GM23248 (cell line): ENCODE measurements around the gene PDE6B. TPM values are rescaled to one million over a fixed set of nuclear protein-coding genes. Genes with fewer than 3 reads are reported as not detected.
"Not testable (repeated sequence)": the region's sequence is repeated elsewhere in the genome, so short reads cannot be mapped to it uniquely, and the experiment has no call there.

Source experiments
- DNase-seq: peaks from one replicate; pipeline ENCODE4 v3.0.0-alpha.2; 2015
- H2AFZ ChIP-seq: fragments of 200-600 bp; sonication (generic); 2 replicates; pipeline ENCODE4 v1.6.1; 2016; ENCODE audit warnings: antibody characterized with exemption
- H3F3A ChIP-seq: fragments of 200-600 bp; sonication (generic); 2 replicates; pipeline ENCODE4 v1.6.1; 2016; ENCODE audit warnings: mild to moderate bottlenecking, antibody characterized with exemption, mixed run types; ENCODE audit not compliant: insufficient read depth
- H3K27ac ChIP-seq: fragments of 200-600 bp; sonication (generic); 2 replicates; pipeline ENCODE4 v1.5.1; 2016; ENCODE audit warnings: mild to moderate bottlenecking
- H3K27me3 ChIP-seq: fragments of 200-600 bp; sonication (generic); replicated peaks from 2 replicates; pipeline ENCODE4 v1.6.1; 2016; ENCODE audit warnings: mild to moderate bottlenecking; ENCODE audit not compliant: insufficient read depth
- H3K36me3 ChIP-seq: fragments of 200-600 bp; sonication (generic); 2 replicates; pipeline ENCODE4 v1.6.1; 2016; ENCODE audit warnings: low read depth, mild to moderate bottlenecking
- H3K4me1 ChIP-seq: fragments of 200-600 bp; sonication (generic); 2 replicates; pipeline ENCODE4 v1.6.1; 2016; ENCODE audit warnings: mild to moderate bottlenecking; ENCODE audit not compliant: insufficient read depth
- H3K4me2 ChIP-seq: fragments of 200-600 bp; sonication (generic); one replicate; pipeline ENCODE4 v1.6.1; 2016; ENCODE audit warnings: mild to moderate bottlenecking; ENCODE audit not compliant: unreplicated experiment
- H3K4me3 ChIP-seq: fragments of 200-600 bp; sonication (generic); 2 replicates; pipeline ENCODE4 v1.5.1; 2016; ENCODE audit warnings: mild to moderate bottlenecking
- H3K79me2 ChIP-seq: fragments of 200-600 bp; sonication (generic); 2 replicates; pipeline ENCODE4 v1.6.1; 2016; ENCODE audit warnings: mild to moderate bottlenecking; ENCODE audit not compliant: insufficient read depth
- H3K9ac ChIP-seq: fragments of 200-600 bp; sonication (generic); 2 replicates; pipeline ENCODE4 v1.6.1; 2016; ENCODE audit warnings: mild to moderate bottlenecking
- H3K9me2 ChIP-seq: fragments of 200-600 bp; sonication (generic); 2 replicates; pipeline ENCODE4 v1.6.1; 2016; ENCODE audit warnings: mixed run types, mild to moderate bottlenecking, moderate library complexity; ENCODE audit not compliant: insufficient read depth
- H3K9me3 ChIP-seq: fragments of 200-600 bp; sonication (generic); one replicate; pipeline ENCODE4 v1.6.1; 2017; ENCODE audit warnings: low read depth
- H4K20me1 ChIP-seq: fragments of 200-600 bp; sonication (generic); 2 replicates; pipeline ENCODE4 v1.6.0; 2016; ENCODE audit not compliant: insufficient read depth
- EZH2 ChIP-seq: fragments of 200-600 bp; sonication (generic); IDR thresholded peaks from 2 replicates; pipeline ENCODE4 v1.6.1; 2018; ENCODE audit warnings: antibody characterized with exemption, mild to moderate bottlenecking; ENCODE audit not compliant: insufficient read depth, poor library complexity, severe bottlenecking
- EZH2phosphoT487 ChIP-seq: fragments of 200-600 bp; sonication (generic); IDR thresholded peaks from 2 replicates; pipeline ENCODE4 v1.6.1; 2018; ENCODE audit warnings: antibody characterized with exemption, moderate library complexity, mild to moderate bottlenecking, low read depth; ENCODE audit not compliant: insufficient read depth
- WGBS, 2 experiments: methylation state at CpG; one replicate each; pipeline ENCODE4 v1.1.6; 2015 to 2017; ENCODE audit warnings: low lambda C conversion rate in 2 of 2, low coverage in 1 of 2; ENCODE audit errors: missing lambda C conversion rate in 2 of 2; 5-methylcytosine and 5-hydroxymethylcytosine counted together
- in situ Hi-C: fragments of 300-500 bp; cut with MboI; formaldehyde crosslinking; loops from 2 replicates; pipeline ENCODE4 v1.15.0; 2020
- polyA plus RNA-seq: library from polyadenylated mRNA; unstranded; fragments of >200 nt; fragmentation: Nextera tagmentation; extraction: Ambion mirVana; gene quantifications from 2 replicates; pipeline ENCODE4 v1.2.1, GENCODE V29; 2016
- total RNA-seq: library from RNA; depleted of rRNA; stranded (reverse); fragments of >200 nt; shearing (Covaris generic); gene quantifications from 2 replicates; pipeline ENCODE4 v1.2.3, GENCODE V29; 2014

PDE6B gene
- total and polyA plus RNA-seq, 2 experiments from 2014 or later, result 0.11 TPM; not detected in 1

DNA sequence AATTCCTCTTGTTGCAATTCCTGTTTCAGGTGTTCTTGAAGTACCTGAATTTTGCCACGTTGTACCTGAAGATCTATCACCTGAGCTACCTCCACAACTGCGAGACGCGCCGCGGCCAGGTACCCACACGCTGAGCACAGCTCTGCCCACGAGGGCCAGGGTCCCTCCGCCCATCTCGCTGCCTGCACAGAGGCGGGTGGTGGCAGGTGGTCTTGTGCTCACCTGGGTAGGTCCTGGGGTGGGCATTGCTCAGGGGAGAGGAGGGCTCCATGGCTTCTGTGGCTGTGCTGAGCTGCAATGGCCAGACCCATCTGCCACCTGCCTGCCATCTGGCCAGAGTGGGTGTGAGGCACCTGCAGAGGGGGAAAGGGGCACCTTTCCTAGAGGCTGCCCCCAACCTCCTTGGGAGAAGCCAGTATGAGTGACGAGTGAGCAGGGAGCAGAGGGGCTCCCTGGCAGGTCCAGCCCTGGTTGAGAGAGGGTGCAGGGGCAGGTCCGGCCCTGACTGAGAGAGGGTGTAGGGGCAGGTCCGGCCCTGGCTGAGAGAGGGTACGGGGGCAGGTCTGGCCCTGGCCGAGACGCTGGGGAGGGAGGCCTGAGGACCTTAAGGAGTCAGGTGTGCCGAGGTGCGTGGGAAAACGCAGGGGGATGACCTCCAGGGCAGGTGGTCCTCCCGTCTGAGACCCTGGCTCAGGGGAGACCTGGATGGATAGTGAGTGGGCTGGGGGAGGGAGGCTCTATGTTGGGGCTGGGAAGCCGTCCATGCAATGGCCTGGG lies 10.7 kb downstream of the PDE6B start:
- H3K4me2 ChIP-seq, result no peak overlapping the region
- H3K27ac ChIP-seq, result no peak overlapping the region
- no peaks in the 10 kb centered on the region for H3K9me3 ChIP-seq
- DNase-seq, result no peak
- H3K79me2 ChIP-seq, result no peaks in the 10 kb centered on the region
- H3K4me3 ChIP-seq, result no peak overlapping the region
- H3K27me3 ChIP-seq, result 0 out of 2 replicates have a peak, but pooled peaks cover 3% of the 10 kb centered on the region
- no peaks in the 10 kb centered on the region for H3K4me1 ChIP-seq
- no peaks in the 10 kb centered on the region for H3K36me3 ChIP-seq
- WGBS, 2 experiments, result 57 to 66% methylated on average over 21 to 22 of the region's 22 CpGs
- in situ Hi-C loops, result no loop called here
- H3F3A ChIP-seq, result no peaks in the 10 kb centered on the region
- no peak for TF ChIP-seq EZH2phosphoT487
- TF ChIP-seq EZH2, result no peak
- no peaks in the 10 kb centered on the region for H4K20me1 ChIP-seq
- no peaks in the 10 kb centered on the region for H3K9me2 ChIP-seq
- H3K9ac ChIP-seq, result no peak overlapping the region
- no peak overlapping the region for H2AFZ ChIP-seq

DNA sequence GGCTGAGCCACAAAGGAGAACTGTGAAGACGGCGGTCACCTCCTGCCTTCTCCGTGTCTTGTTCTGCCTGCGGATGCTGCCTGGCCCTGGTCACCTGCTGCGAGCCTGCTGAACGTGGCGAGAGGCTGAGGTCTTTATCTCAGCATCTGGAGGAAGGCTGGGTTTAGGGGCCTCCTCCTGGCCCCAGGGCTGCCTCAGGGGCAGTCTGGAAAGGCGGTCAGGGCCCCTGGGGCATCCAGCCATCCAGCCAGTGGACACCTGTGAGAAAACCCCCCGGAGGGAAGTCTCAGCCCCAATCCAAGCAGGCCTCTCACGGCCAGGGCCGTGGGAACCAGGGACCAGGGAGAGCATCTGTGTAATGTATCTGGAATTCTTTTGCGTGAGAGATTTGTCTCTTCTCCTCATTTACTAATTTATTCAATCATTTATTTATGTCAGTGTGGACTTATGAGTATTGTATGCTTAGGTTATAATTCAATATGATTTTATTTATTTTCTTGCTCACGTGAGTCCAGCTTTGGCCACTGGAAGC lies 11.3 kb downstream of the PDE6B start:
- Histone ChIP-seq H3K4me2 (no peak overlapping the region), H3K9me2 (no peaks in the 10 kb centered on the region), H3K27me3 (0 out of 2 replicates have a peak, but pooled peaks cover 3% of the 10 kb centered on the region), H3K9ac (no peak overlapping the region), H4K20me1 (no peaks in the 10 kb centered on the region), H2AFZ (no peak overlapping the region), H3K79me2 (no peaks in the 10 kb centered on the region), H3K4me3 (no peak overlapping the region), H3K27ac (no peak overlapping the region), H3F3A (no peaks in the 10 kb centered on the region), H3K9me3 (no peaks in the 10 kb centered on the region), H3K36me3 (no peaks in the 10 kb centered on the region), H3K4me1 (no peaks in the 10 kb centered on the region)
- no peak for TF ChIP-seq EZH2phosphoT487
- TF ChIP-seq EZH2, result no peak
- DNase-seq, result no peak
- WGBS, 2 experiments, result 41 to 43% methylated on average over 13 of the region's 13 CpGs
- in situ Hi-C loops, result no loop called here

DNA sequence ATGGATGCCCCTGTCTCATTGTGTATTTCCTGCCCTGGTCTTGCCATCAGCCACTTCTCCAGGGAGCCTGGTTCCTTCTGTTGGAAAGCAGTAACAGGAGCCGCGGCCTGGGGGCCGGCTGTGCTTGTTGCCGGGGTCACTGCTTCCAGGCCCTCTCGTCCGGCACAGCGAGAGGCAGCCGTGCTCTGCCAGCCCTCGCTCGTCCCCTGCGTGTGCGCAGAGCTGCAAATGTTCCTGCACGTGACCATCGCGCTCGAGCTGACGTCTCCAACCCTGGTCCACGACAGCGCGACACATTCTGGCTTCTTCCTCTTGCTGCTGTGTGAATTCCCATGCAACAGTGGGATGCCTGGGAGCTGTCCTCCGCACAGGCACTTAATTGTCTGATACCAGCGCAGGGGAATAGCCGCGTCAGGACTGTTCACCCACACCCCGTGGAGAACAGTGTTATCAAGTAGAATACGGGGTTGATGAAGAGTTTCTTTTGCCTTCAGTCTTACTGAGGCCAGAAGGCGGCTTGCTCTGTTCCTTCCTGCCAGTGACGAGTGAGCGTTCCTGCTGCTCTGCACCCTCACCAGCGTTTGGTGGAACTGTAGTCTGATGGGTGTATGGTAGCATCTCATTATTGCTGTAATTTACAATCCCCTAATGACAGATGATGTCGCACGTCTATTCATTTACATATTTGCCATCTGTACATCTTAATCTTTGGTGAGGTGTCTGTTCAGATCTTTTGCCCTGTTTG lies 12.3 kb downstream of the PDE6B start:
- Histone ChIP-seq H4K20me1 (no peaks in the 10 kb centered on the region), H2AFZ (no peak overlapping the region), H3K27ac (no peak overlapping the region), H3F3A (no peaks in the 10 kb centered on the region), H3K9me3 (no peaks in the 10 kb centered on the region), H3K27me3 (0 out of 2 replicates have a peak, but pooled peaks cover 3% of the 10 kb centered on the region), H3K4me3 (no peak overlapping the region), H3K36me3 (no peaks in the 10 kb centered on the region), H3K79me2 (no peaks in the 10 kb centered on the region), H3K9me2 (no peaks in the 10 kb centered on the region), H3K4me2 (no peak overlapping the region), H3K9ac (no peak overlapping the region), H3K4me1 (no peaks in the 10 kb centered on the region)
- in situ Hi-C loops, result no loop called here
- no peak for TF ChIP-seq EZH2
- TF ChIP-seq EZH2phosphoT487, result no peak
- WGBS, 2 experiments, result 54 to 60% methylated on average over 32 of the region's 32 CpGs
- no peak for DNase-seq

- H2AFZ ChIP-seq, H3K27me3 ChIP-seq, H3K9ac ChIP-seq, in situ Hi-C loops, H3K9me3 ChIP-seq, H4K20me1 ChIP-seq, H3K27ac ChIP-seq, H3K9me2 ChIP-seq, H3K36me3 ChIP-seq, H3K79me2 ChIP-seq, DNase-seq, H3K4me3 ChIP-seq, H3K4me1 ChIP-seq, H3K4me2 ChIP-seq, H3F3A ChIP-seq: not testable (repeated sequence)
- WGBS, 2 experiments, result 49 to 51% methylated on average over 6 of the region's 6 CpGs
These were observed 17.0 kb downstream of the PDE6B start for GRCh38 chr4:642366-642765.
